A549 treated with AZD2906 at 1 μM for 4 hours (cell line): ENCODE measurements around the gene RPS6KA3. TPM values are rescaled to one million over a fixed set of nuclear protein-coding genes. Genes with fewer than 3 reads are reported as not detected.

Experiments used
- total RNA-seq: library from RNA; stranded (reverse); fragments of 200-300 nt; extraction: Qiagen RNA extraction; gene quantifications from 5 replicates; pipeline ENCODE4 v1.2.3, GENCODE V29; 2022

The RPS6KA3 gene
- total RNA-seq, result 34.5 to 45.8 TPM (median 41.0 TPM) in 5 replicates

DNA sequence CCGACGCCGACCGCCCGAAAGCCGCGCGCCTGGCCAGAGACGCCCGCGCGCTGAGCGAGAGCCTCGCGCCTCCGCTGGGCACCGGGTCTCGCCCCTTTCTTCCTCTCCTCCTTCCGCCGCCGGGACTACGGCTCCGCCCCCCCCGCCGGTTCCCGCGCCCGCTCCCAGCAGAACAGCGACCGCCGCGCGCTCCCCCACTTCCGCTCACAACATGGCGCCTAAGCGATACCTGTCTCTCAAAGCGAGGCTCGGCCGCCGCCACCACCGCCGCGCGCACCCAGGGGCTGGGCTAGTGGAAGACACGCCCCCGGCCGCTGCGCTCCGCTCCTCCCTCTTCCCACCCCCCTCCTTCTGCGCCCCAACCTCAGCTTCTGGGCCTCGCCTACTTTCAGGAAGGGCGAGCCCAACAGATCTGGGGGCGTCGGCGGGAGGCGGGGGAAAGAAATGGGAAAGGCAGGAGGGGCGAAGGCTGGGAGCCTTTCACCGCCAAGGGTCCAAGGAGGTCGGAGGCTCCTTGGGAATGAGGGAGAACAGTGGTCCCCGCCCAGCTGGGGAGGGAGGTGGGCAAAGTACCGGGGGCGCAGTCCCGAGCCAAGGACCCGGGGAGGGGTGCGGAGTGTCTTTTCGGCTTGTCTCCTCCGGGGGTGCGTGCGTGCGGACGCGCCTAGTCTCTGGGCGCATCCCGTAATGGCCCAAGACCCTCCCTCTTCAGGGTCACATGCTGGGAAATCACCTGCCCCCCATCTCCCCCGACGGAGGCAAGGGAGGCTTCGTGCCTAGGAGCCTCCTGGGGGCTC, at the start of gene RPS6KA3:
RPS6KA3 (minus strand) TSS at position 100 of the 797 bp plus-strand sequence. CDS start 277 bp downstream, outside the sequence.

DNA sequence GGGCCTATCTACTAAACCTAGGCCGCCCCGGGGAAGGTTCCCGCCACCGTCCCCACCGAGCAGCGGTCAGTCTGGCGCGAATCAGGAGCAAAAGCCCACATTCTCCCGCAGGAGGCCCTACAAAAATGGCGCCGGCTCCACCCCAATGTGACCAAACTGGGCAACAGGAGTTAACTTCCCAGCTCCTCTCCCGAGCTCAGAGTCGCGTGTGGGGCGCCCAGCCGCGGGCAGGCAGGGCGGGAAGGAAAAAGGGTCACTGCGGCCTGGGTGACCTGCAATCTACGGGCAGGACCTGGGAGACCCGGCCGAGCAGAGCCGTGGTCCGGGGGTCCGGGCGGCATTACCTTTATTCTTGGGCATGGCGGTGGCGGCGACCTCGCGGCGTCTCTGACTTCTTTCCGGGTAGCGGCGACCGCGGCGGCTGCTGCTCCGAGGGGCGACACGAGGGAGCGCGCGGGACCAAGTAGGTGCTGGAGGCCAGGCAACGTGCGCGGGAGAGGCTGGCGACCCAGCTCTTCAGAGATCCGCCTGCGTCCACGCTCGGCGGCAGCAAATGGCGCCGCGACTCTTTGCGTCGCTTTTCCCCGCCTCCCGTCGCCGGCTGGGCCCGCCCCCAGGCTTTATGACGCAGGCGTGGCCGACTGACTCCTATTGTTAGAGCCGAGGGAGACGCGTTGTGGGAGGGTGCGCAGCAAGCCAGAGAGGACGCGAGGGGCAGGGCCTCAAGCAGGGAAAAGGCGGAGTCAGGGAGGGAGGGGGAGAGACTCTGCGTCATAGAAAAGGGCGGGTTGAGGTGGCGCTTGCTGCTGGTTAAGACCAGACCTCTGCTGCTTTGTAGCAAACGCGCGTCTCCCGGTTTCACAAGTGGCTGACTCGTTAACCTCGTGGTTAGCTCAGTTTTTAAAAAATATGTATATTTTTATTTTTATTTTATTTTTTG, 125.2 kb downstream of the RPS6KA3 start, which contains the start of gene EIF1AX:
EIF1AX (minus strand) TSS at position 558 of the 940 bp plus-strand sequence; CDS start at position 360, 198 bp downstream.

DNA sequence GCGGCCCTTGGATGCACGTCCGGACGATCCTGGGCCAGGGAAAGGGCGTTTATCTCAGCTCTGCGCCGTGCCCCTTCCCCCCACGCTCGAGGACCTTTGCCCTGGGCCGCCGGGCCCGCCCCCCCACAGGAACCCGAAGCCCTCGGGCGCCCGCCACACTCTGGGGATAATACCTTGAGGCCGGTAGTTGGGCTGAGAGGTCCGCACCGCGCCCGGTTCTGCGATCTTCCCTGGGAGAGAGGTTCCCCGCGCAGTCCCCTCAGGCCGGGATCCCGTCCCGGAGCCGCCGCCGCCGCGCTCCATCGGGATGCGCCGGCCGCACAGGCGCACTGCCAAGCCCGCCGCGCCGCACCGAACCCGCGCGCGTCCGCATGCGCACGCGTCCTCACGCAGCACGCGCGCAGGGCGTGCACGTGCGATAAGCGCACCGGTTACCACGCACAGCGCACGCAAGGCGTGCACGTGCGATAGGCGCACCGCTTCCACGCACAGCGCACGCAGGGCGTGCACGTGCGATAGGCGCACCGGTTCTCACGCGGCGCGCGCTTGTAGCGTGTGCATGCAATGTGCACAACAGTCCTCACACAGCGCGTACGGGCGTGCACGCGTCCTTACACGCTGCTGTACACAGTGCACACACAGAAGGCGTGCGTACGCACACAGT, 150.0 kb downstream of the RPS6KA3 start, which contains the start of gene MAP7D2:
MAP7D2 (minus strand) TSS at position 331 of the 664 bp plus-strand sequence; CDS start at position 303, 28 bp downstream.

Other genes starting within 250 kb of the RPS6KA3 start
- gene MAP7D2, start 150.0 kb downstream of the RPS6KA3 start, total RNA-seq, result 5.2 to 7.1 TPM (median 5.7 TPM) in 5 replicates
- gene EIF1AX, start 125.1 kb downstream of the RPS6KA3 start, total RNA-seq, result 93.3 to 115 TPM (median 100 TPM) in 5 replicates